Measurements from ENCODE around the gene REPIN1.

Gene REPIN1

DNA sequence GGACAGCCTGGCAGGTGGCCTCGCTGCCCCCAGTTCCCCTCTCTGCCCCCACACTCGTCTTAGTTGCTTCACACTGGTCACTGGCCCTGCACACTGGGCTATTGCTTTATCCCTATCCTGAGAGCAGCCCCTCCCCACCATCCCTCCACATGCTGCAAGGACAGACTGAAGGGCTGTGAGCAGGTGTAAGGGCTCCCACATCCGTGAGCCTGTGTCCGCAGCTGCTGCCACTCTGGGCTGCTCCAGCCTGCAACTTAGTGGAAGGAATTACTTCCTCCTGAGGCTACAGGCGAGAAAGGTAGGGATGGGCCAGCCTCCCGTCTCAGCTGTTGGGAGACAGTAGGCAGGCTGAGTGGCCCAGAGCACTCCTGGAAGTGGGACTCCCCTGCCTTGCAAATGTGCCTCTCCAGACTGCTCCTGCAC, 31.0 kb upstream of the REPIN1 start:
- DNase-seq: no peak

DNA sequence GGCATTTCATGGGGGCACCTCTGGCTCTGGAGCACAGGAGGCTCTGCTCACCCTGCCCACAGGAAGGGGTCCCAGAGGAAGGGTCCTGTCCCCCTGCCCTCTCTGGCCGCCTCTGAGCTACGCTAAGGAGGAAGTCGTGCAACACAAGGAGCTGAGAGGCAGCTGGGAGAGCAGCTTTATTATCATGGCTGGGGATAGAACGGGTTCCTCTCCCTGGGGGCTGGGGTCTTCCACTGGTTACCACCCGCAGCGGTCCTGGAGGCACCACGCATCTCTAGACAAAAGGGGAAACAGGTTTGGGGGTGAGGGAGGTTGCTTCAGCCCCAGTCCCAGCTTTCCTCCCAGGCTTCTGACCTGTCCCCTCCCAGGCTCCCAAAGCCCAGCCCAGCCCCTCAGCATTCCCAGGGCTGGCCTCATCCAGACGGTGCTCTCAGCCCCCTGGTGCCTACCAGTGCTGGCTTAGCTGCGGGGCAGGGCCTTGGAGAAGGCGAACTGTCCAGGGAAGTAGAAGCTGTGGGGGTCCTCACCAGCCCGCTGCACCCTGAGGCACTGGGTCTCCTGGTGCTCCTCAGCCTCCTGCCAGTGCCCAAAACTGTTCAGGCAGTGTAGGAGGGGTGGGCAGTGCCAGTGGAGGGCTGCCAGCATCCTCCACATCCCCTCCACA, 30.3 kb upstream of the REPIN1 start:
- no peak for DNase-seq

DNA sequence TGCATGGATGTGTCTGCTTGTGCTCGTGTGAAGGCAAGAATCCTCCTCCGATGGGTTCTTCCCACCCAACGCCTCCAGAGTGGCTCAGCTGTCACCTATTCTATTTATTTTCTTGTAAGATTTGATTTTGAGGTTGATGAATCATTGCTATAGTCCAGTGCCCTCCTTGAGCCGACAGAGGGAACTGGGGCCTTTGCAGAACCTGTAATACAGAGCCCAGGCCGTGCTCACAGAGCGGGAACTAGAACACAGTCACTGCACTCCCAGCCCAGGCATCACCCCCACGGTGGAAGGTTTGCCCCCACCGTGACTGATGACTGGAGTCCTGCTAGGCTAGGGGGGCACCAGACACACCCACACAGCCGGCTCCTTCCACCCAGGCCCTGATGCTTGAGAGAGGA, 29.2 kb upstream of the REPIN1 start:
- no peak for DNase-seq

DNA sequence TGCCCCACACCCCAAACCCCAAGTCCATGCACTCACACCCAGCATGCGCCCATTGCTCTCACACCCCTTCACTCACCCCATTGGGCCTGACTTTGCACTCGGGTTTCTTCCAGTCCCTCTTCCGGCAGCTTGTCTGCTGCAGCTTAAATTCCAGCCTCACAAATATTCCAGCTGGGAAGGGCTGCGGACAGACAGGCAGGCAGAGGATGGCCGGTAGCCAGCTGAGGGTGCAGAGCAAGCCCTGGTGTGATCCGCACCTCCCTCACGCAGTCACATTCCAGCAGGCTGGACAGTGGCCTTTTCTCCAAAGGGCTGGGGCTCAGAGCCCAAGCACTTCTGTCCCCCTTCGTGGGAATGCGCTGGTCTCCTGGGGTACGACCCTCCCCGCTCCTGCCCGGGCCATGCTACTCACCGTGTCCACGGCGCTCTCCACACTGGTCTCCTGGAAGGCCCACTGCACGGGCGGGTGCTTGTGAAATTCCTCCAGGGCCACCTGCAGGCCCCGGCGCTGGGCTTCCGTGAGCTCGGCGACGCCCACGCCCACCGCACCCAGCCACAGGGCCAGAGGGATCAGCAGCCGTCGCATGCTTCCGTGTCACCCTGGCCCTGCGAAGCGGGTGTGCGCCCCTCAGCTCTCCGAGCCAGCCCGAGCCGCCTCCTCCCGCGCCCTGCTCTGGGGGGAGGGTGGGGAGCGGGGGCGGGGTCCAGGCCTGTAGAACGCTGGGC, 28.4 kb upstream of the REPIN1 start:
- no peak for DNase-seq

DNA sequence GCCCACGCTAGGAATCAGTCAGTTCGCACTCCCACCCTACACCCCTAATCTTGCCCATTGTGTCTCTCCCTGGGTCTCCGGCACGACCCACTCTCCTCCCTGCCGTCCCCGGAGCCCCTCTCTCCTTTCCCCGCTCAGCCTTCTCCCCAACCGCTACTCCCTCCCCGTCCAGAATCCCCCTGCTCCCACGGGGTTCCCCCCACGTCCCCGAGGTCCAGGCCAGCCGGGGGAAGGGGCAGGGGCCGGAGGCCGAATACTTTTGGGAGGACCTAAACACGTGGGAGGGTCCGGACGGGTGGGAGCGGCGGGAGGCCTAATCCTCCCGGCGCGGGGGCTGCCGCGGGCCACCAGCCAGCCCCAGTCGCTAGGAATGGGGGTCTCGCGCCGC, 27.8 kb upstream of the REPIN1 start:
- no peak for DNase-seq

DNA sequence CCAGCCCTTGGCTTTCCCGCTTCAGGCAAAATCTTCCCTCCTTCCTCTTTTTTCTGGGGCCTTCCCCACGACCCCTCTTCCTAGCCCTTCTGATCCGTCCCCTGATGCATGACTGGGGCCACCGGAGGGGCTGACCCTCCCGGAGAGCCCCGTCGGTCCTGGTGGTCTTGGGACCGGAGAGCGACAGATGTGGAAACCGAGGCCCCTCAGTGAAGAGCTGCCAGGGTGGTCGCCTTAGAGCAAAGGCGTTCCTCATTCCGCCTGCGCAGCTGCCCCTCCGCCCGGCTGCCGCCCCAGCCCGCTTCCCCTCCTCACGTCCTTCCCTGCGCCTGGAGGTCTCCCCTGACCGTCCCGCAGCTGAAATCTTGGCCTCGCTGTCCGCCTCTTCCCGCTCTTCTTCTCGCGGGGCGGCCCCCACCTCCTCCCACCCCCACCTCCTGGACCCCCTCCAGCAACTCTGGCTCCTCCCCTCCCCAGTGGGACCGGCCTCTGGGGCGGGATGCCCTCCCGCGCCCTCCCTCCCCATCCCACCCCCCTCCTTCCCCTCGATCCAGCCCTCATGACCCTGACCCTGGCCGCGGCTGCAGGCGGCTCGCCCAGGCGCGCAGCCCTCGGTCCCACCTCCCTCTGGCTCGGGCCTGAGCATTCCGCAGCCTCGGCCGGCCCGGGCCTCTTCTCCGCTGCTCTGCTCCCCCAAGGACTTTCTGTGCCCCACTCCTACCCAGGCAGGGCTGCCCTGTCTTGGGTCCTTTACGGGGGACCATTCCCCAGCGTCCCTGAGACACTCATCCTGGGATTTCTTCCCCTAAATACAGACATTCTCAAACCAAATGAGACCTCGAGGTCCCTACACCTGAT, 27.1 kb upstream of the REPIN1 start, which contains the start of gene RARRES2:
TSS of gene RARRES2 (minus strand) at position 367 of the 858 bp plus-strand sequence. CDS start 1,020 bp downstream, outside the sequence.
- DNase-seq: peak in 1 of 2 donors; percentile 26

DNA sequence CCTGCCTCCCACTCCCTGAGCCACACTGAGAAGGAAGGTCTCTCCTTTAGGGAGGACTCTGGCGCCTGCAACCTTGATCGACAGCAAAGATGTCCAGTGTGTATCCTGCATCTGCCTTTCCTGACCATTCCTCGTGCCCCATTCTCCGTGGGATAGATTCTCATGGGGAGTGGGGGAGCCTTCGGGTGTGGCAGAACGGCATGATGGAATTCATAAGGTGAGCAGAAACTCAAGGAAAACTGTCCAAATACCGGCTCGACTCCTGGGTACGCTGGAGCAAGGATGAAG, 26.6 kb upstream of the REPIN1 start:
- no peak for DNase-seq

DNA sequence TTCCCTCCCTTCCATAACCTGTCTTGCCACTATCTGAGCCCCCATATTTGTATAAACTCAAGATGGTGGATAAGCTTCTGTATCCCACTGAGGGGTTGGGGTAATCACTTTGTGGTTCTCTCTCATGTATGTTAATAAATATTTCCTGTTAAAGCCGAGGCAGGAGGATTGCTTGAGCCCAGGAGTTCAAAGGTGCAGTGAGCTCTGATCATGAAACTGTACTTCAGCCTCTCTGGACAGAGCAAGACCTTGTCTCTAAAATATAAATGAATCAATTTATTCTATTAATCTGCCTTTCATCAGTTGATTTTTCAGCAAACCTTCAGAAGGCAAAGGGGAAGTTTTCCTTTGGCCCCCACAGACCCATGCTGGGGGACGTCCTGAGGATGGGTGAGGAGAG, 25.4 kb upstream of the REPIN1 start:
- DNase-seq: no peak

DNA sequence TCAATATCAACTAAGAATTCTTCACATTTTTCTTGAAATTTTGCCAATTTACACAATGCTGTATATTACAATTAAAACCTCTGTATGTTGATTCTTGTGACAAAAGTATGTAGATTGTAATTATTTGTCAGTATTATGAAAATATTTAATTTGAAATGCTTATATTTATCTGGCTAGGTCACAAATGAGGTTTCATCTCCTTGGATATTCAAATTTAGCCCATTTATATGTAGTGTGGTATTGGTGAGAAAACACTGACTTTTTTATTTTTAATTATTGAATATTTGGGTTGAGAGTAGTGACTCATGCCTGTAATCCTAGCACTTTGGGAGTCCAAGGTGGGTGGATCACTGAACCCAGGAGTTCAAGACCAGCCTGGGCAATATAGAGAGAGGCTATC, 24.3 kb upstream of the REPIN1 start:
- no peak for DNase-seq

DNA sequence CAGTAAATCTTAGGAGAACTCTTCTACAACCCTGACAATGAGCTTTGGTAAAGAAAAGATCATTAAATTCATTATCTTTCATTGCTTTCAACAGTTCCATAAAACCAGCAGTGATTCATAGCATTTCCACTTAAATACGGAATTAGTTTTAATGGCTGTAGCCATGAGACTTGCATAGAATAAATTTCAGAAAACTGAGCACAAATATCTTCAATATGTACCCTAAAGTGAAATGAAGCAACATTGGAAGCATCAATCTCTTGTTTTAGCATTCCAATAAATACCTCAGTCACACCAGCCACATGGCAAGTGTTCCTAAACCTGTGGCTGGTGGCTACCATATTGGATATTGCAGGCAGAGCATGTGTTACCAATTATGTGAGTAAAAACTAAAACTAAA, 23.6 kb upstream of the REPIN1 start:
- no peak for DNase-seq

DNA sequence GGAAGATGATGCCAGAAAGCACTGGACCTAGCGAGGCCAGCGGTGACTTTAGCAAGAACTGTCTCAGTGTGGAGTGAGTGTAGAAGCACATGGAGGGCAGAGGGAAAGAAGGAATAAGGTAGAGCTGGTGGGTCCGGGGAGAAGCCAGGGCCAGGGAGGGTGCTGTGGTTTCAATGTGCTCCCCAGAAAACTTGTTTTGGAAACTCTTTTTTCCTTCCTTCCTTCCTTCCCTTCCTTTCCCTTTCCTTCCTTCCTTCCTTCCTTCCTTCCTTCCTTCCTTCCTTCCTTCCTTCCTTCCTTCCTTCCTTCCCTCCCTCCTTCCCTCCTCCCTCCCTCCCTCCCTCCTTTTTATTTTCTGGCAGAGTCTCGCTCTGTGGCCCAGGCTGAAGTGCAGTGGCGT, 21.7 kb upstream of the REPIN1 start:
- no peak for DNase-seq

DNA sequence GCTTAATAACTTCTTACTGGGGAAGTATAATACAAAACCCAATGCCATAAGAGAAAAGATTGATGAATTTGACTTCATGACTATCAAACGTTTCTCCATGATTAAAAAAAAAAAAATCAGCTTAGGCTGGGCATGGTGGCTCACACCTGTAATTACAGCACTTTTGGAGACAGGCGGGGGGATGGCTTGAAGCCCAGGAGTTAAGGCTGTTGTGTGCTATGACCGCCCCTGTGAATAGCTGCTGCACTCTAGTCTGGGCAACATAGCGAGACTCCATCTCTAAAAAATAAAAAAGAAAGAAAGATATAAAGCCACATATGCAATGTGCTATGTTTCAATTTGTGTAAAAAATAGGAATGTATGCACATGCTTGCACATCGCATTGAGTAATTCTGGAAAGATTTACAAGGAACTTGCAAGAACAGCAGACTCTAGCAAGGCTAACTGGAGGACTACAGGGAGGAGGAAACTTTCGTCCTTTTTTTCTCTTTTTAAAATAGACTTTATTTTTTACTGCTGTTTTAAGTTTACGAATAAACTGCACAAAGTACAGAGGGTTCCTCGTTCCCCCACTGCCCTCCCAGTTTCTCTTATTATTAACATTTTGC, 16.9 kb upstream of the REPIN1 start:
- DNase-seq: no peak

DNA sequence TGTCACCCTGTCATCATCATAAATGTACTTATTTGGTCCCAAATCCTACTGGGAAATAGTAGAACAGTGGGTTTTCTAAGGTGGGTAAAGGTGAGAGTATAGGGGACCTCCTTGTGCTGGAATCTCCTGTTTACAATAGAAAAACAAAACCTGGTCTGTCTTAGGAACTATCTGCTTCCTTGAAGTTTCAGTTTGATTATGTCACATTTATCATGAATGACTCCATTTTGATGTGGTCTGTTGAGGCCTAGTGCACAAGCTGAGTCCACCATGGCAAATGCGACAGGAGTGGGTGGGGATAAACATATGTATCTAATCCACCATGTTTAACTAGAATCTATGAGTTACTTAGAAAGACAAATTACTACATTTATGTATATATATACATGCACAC, 13.0 kb upstream of the REPIN1 start:
- no peak for DNase-seq

DNA sequence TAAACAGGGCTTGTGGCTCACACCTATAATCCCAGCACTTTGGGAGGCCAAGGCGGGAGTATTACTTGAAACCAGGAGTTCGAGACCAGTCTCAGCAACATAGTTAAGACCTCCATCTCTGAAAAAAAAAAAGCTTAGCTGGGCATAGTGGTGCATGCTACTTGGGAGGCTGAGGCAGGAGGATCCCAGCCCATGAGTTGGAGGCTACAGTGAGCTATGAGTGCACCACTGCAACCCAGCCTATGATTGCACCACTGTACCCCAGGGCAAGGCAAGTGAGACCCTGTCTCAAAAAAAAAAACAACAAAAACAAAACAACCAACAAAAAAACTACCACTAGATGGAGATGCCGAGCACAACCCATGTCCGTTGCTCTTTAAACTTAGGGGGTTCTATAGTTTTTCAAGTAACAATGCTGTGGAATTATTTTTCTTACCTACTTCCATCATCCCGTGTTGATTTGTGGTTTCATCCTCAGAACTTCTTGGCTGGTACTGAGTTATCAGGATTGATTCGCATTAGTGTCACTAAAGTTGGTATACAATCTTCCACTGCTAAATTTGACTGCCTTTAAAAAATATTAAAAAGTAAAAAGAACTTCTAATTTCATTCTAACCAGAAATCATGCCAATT, 12.2 kb upstream of the REPIN1 start:
- no peak for DNase-seq

DNA sequence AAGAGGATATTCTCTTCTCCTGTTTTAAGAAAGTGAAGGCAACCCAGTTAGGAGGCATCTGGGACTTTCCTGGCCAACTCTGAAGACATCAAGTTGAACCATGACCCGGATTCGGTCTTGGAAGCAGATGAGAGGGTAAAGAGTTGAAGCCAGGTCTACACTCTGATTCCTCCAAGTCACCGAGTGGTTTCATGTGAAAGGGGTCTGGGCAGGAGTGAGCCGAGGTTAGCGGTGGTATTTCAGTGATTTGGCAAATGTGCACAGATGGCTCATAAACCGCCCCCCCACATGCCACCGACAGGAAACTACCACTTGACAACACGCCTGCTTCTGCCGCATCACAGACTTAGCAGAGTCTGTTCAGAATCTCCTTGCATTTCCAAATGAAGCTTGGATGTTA, 11.4 kb upstream of the REPIN1 start:
- DNase-seq: no peak

DNA sequence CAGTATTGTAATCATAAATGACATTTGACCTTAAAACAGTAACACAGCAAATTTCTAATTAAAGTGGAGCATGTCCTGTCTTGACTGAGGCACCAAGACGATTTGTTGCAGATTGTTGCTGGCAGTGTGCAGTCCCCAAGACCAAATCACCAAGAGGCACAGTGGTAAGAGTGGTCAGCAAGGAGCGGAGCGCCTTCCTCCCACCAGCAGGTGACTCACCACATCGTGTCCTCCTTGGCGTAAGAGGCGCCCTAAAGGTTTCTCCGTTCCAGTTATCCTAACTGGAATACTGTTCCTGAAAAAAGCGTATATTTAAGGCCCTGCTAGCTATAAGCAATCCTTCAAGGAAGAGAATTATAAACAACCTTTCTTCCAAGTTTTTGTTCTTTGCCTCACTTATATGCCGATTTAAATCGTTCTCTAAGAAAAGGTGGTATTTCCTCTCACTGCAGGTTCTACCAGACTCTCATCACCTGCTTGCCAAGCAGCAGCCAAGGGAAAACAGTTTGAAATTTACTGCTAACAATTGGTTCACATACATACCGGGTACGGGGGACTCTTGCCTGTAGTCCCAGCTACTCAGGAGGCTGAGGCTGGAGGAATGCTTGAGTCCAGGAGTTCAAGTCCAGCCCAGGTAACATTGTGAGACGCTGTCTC, 10.7 kb upstream of the REPIN1 start:
- no peak for DNase-seq

DNA sequence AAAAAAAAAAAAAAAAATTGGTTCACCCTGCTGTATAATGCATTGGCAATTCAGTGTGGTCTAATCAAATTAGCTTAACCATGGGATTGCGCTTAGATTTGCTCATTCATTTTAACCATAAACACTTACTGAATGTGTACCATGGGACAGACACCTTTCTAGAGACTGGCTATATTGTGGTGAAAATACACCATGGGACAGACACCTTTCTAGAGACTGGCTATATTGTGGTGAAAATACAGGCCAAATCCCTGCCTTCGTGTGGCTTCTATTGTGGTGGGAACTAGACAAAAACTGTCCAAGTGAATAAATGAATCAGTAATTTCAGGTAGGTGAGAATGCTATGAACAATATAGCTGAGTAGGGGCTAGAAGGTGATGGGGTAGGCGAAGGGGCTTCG, 10.2 kb upstream of the REPIN1 start:
- no peak for DNase-seq

DNA sequence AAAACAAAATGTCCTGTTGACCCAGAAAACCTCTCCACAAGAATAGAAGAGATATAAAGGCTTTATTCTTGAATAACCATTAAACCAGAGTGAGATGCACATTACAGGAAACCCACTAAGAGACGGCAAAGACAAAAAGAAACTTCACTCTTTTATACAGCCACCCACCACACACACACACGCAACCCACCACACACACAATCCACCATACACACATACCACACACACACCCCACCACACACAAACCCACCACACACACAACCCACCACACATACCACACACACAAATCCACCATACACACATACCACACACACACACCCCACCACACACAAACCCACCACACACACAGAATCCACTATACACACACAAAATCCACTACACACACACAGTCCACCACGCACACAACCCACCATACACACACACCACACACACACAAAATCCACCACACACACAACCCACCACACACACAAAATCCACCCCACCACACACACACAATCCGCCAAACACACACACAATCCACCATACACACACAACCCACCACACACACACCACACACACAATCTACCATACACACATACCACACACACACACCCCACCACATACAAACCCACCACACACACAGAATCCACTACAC, 9.5 kb upstream of the REPIN1 start:
- DNase-seq: no peak

DNA sequence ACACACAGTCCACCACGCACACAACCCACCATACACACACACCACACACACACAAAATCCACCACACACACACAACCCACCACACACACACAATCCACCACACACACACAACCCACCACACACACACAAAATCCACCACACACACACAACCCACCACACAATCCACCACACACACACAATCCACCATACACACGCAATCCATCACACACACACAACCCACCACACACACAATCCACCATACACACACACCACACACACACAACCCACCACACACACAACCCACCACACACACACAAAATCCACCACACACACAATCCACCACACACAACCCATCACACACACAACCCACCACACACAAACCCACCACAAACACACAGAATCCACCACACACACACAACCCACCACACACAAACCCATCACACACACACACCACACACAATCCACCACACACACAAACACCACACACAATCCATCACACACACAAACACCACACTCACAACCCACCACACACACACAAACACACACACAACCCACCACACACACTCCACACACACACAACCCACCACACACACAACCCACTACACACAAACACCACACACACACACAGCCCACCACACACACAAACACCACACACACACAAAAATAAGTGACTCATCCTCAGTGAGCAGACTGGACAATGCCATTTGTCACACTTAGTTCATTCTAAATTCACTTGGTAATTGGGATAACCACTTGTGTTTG, 8.8 kb upstream of the REPIN1 start:
- DNase-seq: no peak

DNA sequence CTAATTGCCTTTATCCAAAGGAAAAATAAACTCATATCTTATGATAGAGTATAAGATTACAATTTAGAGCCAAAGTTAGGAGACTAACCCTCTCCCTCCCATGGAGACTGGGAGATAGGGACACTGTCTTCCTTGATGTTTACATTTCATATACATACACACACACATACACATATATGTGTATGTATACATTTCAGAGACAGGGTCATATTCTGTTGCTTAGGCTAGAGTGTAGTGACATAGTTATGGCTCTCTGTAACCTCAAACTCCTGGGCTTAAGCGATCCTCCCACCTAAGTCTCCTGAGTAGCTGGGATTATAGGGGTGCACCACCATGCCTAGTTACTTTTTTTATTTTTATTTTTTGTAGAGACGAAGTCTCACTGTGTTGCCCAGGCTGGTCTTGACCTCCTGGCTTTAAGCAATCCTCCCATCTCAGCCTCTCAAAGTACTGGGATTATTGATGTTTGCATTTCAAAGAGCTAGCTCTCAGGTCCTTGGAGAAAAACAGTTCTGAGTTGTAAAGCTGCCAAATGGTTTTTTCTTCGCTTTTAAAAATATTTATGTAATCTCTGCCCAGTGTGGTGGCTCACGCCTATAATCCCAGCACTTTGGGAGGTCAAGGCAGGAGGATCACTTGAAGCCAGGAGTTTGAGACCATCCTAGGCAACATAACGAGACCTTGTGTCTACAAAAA, 8.1 kb upstream of the REPIN1 start:
- no peak for DNase-seq

DNA sequence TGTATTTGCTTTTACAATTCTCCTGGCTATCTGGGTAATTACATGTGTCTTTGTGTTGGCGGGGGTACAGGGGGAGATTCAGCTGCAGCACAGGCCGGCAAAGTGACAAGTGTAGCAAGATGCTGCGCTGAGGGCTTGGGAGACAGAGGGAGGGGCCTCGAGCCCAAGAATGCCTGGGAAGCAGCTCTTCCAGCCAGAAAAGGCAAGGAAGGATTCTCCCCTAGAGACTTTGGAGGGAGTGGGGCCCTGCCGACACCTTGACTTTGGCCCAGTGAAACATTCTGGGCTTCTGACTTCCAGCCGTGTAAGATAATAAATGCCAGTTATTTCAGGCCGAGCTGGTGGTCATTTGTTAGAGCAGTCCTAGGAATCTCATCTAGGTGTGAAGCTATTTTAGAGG, 7.2 kb upstream of the REPIN1 start:
- no peak for DNase-seq

All from hippocampal formation (tissue), 2 donors.